NCI-H1436 (cell line): ENCODE data around the gene PTGIR.

Source experiments
- DNase-seq: peaks from one replicate; lab custom pipeline; 2025; lab: John Stamatoyannopoulos, UW

The PTGIR gene, protein sequence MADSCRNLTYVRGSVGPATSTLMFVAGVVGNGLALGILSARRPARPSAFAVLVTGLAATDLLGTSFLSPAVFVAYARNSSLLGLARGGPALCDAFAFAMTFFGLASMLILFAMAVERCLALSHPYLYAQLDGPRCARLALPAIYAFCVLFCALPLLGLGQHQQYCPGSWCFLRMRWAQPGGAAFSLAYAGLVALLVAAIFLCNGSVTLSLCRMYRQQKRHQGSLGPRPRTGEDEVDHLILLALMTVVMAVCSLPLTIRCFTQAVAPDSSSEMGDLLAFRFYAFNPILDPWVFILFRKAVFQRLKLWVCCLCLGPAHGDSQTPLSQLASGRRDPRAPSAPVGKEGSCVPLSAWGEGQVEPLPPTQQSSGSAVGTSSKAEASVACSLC

GRCh38 chr19:46624958-46625661 is at the start of gene PTGIR:
PTGIR (minus strand) TSS chr19:46625089; CDS start chr19:46624225, 864 bp downstream.
- no peak for DNase-seq

- DNase-seq, result no peak
Measured at GRCh38 chr19:46670813-46671212, 45.9 kb upstream of the PTGIR start.

- no peak for DNase-seq
Measured at GRCh38 chr19:46668662-46669061, 43.8 kb upstream of the PTGIR start.

DNA sequence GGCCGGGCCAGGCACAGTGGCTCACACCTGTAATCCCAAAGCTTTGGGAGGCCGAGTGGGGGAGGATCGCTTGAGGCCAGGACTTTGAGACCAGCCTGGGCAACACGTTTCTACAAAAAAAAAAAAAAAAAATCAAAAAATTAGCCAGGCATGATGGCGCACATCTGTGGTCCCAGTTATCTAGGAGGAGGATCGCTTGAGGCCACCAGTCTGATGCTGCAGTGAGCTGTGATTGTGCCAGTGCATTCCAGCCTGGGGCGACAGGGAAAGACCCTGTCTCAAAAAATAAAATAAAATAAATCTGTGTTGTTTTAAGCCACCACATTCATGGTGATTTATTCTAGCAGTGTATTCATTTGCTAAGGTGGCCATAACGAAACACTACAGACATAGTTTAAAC is 40.2 kb upstream of the PTGIR start:
- no peak for DNase-seq

DNA sequence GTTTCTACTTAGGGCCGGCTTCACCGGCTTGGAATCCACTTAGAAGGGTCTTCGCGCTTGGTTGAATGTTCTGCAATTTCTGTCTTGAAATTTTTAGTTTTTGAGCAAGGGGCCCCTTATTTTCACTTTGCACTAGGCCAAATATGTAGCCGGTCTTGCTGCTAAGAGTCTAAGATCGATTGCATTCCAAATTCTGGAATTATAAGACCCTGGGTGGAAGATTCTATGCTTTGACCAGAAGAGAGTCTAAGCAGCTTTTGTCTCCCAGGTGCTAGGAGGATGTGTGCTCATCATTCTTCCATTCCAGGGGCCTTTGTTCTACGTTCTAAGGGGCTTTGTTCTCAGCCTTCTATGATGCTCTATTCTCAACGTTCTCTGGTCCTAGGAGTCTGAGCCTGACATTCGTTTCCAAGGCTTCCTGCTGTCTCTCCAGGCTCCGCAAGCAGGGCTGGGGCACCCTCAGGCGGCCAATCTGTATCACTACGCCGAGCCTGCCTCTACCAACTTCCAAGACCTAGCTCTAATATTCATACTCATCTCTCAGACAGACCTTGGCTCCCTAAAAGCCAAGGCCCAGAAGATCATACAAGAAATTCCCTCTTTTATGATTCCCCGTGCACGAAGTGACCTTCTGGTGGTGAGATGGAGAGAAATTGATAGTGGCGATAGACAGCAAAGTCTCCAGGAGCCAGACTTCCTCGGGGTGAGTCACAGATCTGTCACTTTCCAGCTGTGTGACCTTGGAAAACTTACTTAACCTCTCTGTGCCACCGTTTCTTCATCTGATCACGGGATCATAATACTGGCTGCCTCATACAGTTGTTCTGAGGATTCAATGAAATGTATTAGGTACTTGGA is 37.1 kb upstream of the PTGIR start:
- peak; percentile 85 for DNase-seq

DNA sequence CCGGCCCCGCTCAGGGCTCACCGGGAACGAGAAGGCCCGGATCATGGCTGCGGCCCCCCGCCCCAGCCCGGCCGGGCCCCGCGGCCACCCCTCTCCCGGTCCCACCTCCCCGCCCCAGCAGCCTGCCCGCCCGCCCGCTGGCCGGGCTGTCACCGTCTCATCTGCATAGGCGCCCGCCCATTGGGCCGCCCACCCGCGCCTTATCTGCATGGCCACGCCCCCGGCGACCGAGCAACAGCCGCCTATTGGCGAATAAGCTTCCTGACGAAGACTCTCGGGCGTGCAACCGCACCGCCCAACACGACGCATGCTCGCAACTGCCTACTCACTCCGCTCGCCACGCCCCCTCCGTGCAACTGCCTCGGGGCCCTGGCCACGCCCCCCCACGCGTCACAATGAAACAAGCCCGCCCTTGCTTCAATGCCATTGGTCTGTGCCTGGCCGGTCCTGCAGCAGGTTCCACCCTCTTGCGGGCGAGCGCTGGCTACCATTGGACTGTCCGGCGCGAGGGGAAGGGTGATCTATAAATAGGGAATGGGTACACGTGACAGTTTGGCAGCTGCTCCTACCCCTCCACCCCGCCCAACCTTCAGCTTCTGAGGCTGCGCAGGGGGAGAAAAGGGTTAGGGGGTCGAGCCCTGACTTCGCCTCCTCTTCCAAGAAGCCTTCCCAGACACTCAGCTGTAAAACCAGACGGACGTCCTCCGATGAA is 36.3 kb upstream of the PTGIR start, which contains the start of gene DACT3:
DACT3 (minus strand) TSS at position 163 of the 712 bp plus-strand sequence; CDS start at position 45, 118 bp downstream.
- DNase-seq, result peak; percentile 100

DNA sequence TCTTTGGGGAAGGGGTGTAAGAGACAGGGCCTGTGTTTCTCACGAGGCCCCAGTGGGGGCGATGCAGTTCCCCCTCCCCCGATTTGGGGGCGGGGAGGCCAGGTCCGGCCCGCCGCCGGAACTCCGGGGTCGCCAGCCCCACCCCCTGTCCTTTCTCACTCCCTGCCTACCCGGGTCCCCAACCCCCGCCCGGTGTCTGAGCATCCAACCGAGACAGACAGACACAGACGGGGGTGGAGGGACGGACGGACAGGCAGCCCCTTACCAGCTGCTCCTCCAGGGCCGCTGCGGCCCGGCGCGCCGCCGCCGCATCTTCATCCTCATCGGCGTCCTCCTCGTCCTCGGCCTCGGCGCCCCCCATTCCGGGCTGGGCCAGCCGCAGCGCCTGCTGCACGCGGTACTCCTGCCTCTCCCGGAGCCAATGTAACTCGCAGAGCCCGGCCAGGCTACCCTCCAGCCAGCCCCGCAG is 35.7 kb upstream of the PTGIR start:
- no peak for DNase-seq

DNA sequence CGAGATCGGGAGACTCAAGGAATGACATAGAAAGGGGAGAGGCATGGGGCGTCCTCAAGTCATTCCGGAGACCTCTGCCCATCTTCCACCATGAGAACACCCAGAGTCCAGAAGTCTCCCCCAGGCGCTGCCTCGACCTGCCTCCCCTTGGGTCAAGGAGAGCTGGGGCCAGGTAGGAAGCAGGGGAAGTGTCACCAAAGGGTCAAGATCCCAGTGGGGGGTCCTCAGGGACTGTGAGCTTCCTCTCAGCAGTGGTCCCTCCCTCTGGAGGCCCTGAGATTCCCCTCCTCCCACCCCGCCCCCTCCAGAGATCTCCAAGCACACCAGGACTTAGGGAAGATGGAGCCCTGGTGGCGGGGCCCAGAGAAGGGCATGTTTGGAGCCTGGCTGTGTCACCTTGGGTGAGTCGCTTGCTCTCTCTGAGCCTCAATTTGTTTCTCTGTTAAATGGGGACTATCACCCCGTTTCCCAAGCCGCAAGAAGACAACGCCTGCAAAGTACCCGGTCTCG is 35.2 kb upstream of the PTGIR start:
- no peak for DNase-seq

- no peak for DNase-seq
Measured at GRCh38 chr19:46659151-46660007, 34.5 kb upstream of the PTGIR start.

DNA sequence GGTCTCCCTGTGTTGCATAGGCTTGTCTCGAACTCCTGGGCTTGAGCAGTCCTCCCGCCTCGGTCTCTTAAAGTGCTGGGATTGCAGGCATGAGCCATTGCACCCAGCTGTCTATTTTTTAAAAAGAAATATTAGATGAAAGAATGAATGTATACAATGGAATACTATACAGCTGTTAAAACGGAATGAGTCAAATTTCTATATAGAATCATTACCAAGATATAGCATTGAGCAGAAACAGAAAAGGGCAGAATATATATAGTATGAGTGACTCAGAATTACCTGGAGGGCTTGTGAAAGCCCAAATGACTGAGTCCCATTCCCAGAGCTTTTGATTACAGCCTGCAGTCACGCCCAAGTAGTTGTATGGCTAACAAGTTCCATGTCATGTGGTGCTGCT is 31.7 kb upstream of the PTGIR start:
- DNase-seq, result no peak

- no peak for DNase-seq
Measured at GRCh38 chr19:46654621-46655152, 29.8 kb upstream of the PTGIR start.

GRCh38 chr19:46650445-46650844 is 25.6 kb upstream of the PTGIR start:
- no peak for DNase-seq

- DNase-seq, result no peak
Measured at GRCh38 chr19:46648961-46649960, 24.4 kb upstream of the PTGIR start.

DNA sequence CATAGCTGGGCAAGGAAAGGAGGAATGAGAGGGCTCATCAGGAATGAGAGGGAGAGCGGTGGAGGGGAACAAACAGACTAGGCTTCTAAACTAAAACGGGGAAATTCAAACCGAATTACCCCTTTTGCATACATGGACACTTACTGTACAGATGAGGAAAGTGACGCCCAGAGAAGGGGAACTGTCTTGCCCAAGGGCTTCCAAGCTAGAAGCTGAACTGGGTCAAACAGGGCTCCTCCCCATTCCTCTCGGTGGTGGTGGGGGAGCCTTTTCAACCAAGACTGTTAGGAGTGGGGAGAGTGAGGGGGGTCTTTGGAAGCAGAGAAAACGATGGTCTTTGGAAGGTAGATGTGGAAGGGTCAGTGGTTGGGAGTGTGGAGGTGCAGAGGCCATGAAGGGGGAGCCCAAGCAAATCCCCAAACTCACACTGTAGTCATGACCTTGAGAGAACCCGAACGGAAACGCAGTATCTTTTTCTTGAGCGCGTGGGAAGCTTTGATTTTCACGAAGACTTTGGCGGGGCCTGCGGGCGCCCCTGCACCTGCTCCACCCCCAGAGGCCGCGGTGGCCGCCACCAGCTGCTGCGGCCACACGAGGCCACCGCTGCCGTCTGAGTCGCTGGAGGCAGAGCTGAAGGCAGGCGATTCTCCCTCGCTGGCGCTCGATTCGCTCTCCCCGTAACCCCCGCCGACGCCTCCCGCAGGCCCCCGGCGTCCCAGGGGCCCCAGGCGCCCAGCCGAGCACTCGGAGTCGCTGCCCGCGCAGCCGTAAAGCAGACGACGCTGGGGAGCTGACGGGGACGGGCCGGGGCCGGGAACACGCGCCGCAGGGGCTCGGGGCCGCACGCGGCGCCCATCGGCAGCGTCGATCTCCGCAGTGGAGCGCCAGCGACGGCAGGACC is 23.4 kb upstream of the PTGIR start:
- no peak for DNase-seq

GRCh38 chr19:46646402-46646801 is 21.5 kb upstream of the PTGIR start:
- DNase-seq, result no peak

DNA sequence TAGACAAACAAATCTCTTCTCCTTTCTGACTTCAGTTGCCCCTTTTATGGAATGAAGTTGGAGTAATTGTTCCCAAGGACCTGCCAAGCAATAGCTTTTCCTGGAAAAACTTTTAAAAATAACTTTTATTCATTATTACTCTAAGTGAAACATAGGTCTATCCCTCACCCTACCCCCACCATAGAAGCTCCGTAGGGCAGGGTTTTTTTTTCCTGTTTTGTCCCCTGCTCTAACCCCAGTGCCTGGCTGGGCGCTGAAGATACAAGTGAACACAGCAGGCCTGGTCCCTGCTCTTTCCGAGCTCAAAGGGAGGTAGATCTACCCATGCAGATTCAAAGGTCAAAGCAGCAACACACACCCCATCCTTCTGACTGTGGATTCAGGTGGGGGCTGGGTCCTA is 19.8 kb upstream of the PTGIR start:
- no peak for DNase-seq

DNA sequence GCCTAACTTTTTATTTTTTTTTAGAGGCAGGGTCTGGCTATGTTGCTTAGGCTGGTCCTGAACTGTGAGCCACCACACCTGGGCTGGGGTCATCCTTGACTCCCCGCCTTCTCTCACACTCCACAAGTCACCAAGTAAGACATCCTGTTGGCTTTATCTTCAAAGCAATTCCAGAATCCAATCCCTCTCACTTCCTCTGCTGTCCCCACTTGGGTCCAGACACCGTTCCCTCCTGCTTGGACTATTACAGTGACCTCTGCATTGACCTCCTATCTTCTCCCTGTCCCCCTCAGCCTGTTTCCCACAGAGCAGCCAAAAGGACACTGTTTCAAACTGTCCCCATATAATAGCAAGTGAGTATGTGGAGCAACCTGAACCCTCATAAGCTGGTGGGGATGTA is 15.8 kb upstream of the PTGIR start:
- no peak for DNase-seq
